ENCODE data around the gene CXCL5. TPM values are rescaled to one million over a fixed set of nuclear protein-coding genes. Genes with fewer than 3 reads are reported as not detected.
"Not testable (repeated sequence)": the region's sequence is repeated elsewhere in the genome, so short reads cannot be mapped to it uniquely, and the experiment has no call there.

Gene CXCL5
- total RNA-seq, 2 donors from 2014 or later = 0.13 to 1.0 TPM

GRCh38 chr4:73962724-73963123 is 35.8 kb downstream of the CXCL5 start:
- TF ChIP-seq CTCF (IDR thresholded peaks at IDR 0.05) = no peak
- Histone ChIP-seq H3K27me3 (no peaks in the 10 kb centered on the region), H3K4me1 (no peaks in the 10 kb centered on the region), H3K4me3 (no peak overlapping the region), H3K36me3 (no peaks in the 10 kb centered on the region), H3K9ac (ENCODE audit: low read depth in 2 of 2, low read length in 2 of 2) (no peak overlapping the region), H3K9me3 (no peaks in the 10 kb centered on the region), H3K27ac (no peak overlapping the region)
- no peak for DNase-seq
- intact Hi-C loops (cut with DNase I) = no loop called here

- H3K9ac ChIP-seq (ENCODE audit: low read depth in 2 of 2, low read length in 2 of 2); intact Hi-C loops (cut with DNase I); H3K36me3 ChIP-seq; H3K27me3 ChIP-seq; H3K4me3 ChIP-seq; H3K27ac ChIP-seq; H3K9me3 ChIP-seq; DNase-seq; H3K4me1 ChIP-seq: not testable (repeated sequence)
These were observed 39.4 kb downstream of the CXCL5 start for GRCh38 chr4:73959041-73959440.

GRCh38 chr4:73952352-73952751 is 46.1 kb downstream of the CXCL5 start:
- Histone ChIP-seq H3K4me3 (no peak overlapping the region), H3K9me3 (no peaks in the 10 kb centered on the region), H3K27ac (no peak overlapping the region), H3K4me1 (no peaks in the 10 kb centered on the region), H3K27me3 (no peaks in the 10 kb centered on the region), H3K9ac (ENCODE audit: low read depth in 2 of 2, low read length in 2 of 2) (no peak overlapping the region), H3K36me3 (no peaks in the 10 kb centered on the region)
- TF ChIP-seq CTCF (IDR thresholded peaks at IDR 0.05) = no peak
- intact Hi-C loops (cut with DNase I) = no loop called here
- DNase-seq = no peak

GRCh38 chr4:73950376-73950920 is 48.0 kb downstream of the CXCL5 start:
- H3K27ac ChIP-seq; DNase-seq; intact Hi-C loops (cut with DNase I); H3K36me3 ChIP-seq; H3K9ac ChIP-seq (ENCODE audit: low read depth in 2 of 2, low read length in 2 of 2); H3K4me1 ChIP-seq; H3K9me3 ChIP-seq; H3K27me3 ChIP-seq; H3K4me3 ChIP-seq: not testable (repeated sequence)

- intact Hi-C loops (cut with DNase I) = no loop called here
- DNase-seq = no peak
- Histone ChIP-seq H3K9me3 (no peaks in the 10 kb centered on the region), H3K4me1 (no peaks in the 10 kb centered on the region), H3K27me3 (no peaks in the 10 kb centered on the region), H3K27ac (no peak overlapping the region), H3K9ac (ENCODE audit: low read depth in 2 of 2, low read length in 2 of 2) (no peak overlapping the region), H3K4me3 (no peak overlapping the region), H3K36me3 (no peaks in the 10 kb centered on the region)
- TF ChIP-seq CTCF (IDR thresholded peaks at IDR 0.05) = no peak
These were observed 49.3 kb downstream of the CXCL5 start for GRCh38 chr4:73948990-73949706.

- DNase-seq = no peak
- no peaks in the 10 kb centered on the region for H3K36me3 ChIP-seq
- no peaks in the 10 kb centered on the region for H3K27me3 ChIP-seq
- H3K9ac ChIP-seq (ENCODE audit: low read depth in 2 of 2, low read length in 2 of 2) = no peak overlapping the region
- no peak overlapping the region for H3K4me3 ChIP-seq
- no peak for TF ChIP-seq CTCF (IDR thresholded peaks at IDR 0.05)
- intact Hi-C loops (cut with DNase I) = no loop called here
- no peaks in the 10 kb centered on the region for H3K4me1 ChIP-seq
- H3K9me3 ChIP-seq = no peaks in the 10 kb centered on the region
- no peak overlapping the region for H3K27ac ChIP-seq
These were observed 50.2 kb downstream of the CXCL5 start for GRCh38 chr4:73948291-73948690.
